VCaP (cell line): ENCODE data around the gene RGS17.
A peak's percentile ranks its signal among the peaks of the same experiment; 100 is the strongest.

ENCODE experiments used
- H3K27ac ChIP-seq: fragments of 450-650 bp; 2 replicates; pipeline ENCODE4 v1.5.1; 2017
- TF ChIP-seq, protein P1 (sequence below): fragments of 450-650 bp; conservative IDR thresholded peaks from 2 replicates; pipeline ENCODE4 v1.5.1; 2017; ENCODE audit warnings: mild to moderate bottlenecking, moderate library complexity

The RGS17 gene, protein sequence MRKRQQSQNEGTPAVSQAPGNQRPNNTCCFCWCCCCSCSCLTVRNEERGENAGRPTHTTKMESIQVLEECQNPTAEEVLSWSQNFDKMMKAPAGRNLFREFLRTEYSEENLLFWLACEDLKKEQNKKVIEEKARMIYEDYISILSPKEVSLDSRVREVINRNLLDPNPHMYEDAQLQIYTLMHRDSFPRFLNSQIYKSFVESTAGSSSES

DNA sequence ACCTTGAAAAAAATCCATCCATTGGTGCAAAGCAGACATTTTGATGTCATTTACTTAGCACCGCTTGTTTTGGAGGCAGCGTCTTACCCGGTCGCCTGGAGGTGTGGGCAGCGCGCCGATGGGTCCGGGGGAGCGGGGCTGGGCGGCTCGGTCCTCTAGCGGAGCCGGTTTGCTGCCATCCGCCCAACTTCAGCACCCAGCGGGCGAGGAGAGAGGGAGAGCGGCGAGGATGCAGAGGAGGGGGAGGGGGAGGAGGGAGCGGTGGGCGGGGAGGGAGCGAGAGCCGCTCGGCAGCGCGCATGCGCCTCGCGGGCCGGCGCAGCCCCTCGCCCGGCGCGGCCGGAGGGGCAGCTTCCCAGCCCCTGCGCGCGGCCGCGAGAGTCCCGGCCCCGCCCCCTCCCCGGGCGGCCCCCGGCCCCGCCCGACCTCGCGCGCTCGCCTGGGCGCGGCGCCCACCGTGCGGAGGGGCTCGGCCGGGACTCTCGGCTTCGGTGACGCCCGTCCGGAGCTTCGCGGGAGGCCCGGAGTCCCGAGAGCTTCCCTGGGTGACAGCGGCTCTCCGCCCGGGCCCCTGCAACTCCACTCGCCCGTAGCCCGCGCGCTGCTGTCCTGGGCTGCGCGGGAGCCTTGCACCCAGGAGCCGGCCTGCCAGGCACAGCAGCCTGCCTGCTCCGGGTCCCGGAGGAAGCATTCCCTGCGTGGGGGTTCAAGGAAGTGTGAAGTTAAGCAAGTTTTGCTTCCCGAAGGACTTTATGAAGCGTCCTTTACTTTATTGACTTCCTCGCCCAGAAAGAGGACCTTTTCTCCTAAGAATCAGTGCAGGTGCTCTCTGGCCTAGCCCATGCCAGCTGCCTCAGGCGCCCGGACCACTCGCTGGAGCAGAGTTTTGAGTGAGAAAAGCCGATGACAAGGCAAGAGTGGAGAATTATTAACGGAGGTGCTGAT is at the start of gene RGS17:
TSS of gene RGS17 (minus strand) at position 246 of the 945 bp plus-strand sequence. CDS start 87,264 bp downstream, outside the sequence.
- H3K27ac ChIP-seq, result peak within 1 kb of the TSS; percentile 81
- TF ChIP-seq, protein P1, sequence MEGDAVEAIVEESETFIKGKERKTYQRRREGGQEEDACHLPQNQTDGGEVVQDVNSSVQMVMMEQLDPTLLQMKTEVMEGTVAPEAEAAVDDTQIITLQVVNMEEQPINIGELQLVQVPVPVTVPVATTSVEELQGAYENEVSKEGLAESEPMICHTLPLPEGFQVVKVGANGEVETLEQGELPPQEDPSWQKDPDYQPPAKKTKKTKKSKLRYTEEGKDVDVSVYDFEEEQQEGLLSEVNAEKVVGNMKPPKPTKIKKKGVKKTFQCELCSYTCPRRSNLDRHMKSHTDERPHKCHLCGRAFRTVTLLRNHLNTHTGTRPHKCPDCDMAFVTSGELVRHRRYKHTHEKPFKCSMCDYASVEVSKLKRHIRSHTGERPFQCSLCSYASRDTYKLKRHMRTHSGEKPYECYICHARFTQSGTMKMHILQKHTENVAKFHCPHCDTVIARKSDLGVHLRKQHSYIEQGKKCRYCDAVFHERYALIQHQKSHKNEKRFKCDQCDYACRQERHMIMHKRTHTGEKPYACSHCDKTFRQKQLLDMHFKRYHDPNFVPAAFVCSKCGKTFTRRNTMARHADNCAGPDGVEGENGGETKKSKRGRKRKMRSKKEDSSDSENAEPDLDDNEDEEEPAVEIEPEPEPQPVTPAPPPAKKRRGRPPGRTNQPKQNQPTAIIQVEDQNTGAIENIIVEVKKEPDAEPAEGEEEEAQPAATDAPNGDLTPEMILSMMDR, result no peak

DNA sequence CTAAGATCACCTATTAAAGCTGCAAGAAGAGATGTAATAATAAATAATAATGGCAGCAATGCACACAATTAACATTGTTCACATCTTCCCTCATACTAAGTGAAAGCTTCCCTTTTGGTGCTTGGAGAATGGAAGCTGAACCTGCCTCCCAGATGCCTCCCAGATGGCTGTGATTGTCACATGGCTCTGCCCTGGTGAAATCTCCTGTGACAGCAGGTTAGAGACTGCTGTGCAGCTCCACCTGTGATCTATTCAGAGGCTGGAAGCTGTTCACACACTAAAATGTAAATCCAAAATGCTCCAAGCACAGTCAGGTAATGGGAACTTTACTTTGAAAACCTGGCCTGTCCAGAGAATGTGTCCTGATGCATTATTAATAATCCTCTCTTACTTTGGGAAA is 41.7 kb upstream of the RGS17 start:
- H3K27ac ChIP-seq, result no peak overlapping the region
- TF ChIP-seq, protein P1, result no peak

DNA sequence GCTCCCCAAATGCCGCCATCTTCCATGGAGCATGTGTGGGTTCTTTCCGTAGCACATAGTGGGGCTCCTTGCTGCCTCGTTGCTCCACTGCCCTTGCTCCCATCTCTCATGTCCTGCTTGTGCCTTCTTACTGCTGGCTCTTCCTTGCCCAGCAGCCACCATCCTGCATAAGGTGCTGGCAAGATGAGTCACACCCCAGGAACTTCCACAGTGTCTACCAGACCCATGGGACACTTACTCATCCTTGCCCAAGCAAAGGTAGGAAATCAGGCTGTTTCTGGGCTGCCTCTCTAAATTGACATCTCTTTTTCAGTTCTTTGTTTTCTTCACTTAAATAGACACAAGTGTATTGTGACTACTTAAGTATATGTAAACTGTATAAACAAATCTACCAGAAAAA is 39.4 kb upstream of the RGS17 start:
- TF ChIP-seq, protein P1, result no peak
- no peak overlapping the region for H3K27ac ChIP-seq

DNA sequence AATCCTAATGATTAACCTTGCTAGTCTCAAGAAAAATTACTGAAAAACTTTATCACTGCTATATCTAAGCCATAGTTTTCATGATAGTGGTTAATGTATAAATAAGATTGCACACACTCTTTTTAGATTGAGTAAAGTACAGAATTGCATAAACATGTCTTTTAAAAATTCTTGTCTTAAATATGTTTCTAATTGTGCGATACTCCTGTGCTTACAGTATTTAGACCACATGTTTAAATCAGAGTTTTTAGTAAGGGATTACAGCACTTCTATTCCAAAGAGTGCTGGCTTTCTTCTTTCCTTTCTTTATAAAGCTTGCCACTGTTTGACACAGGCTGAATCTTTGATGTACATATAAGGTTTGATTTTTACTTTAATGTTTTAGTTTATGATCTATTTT is 36.8 kb upstream of the RGS17 start:
- TF ChIP-seq, protein P1, result no peak
- H3K27ac ChIP-seq, result no peak overlapping the region

DNA sequence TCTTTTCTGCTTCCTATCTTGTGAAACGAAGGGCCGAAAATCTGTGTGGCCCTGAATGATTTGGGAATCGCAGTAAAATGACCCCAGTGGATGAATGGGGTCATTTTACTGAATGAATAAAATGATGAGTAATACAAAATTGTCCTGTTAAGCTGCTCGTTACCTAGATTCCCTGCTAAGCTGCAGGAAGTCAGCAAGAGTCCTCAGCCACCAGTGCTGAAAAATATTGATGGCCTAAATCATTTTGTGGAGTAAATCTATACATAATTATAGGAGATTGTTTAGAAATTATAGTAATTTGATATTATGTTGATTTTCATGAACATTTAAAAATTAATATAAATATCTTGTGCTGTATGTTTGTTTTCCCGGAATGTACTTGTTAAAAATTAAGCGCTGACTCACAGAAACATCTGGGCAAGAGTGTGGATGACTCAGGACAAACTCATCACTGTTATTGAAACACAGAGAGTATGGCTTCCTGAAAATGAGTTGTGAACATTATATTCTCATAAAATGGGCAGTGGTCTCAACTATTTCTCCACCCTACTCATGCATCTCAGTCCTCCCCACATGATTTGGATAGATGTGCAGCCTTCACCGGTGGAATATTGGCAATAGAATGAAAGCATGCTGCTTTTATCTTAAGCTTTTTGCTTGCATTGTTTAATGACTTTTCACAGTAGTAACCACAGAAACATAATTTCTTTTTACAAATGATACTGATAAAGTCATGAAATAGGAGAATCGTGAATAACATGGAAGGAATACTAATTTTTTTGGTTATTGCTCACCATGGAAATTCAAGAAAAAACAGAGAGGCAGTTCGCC is 36.2 kb upstream of the RGS17 start:
- TF ChIP-seq, protein P1, result no peak
- H3K27ac ChIP-seq, result no peak overlapping the region

DNA sequence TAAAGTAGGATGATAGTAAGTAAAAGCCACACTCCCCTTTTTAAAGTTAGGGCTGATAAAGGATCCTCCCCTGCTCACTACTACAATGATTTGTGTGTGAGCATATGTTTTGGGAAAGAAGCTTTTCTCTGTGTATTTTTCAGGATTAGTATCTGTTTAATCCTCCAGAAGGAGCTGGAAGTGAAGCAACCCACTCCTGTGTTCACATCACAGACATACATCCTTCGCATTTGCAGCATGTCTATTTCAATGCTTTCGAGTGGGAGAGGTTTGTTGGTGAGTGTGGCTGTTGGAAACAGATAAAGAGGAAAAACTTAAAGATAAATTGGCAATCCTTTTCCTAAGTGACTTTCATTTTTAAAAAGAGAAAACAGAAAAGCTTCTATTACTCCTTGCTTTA is 31.6 kb upstream of the RGS17 start:
- TF ChIP-seq, protein P1, result no peak
- no peak overlapping the region for H3K27ac ChIP-seq

DNA sequence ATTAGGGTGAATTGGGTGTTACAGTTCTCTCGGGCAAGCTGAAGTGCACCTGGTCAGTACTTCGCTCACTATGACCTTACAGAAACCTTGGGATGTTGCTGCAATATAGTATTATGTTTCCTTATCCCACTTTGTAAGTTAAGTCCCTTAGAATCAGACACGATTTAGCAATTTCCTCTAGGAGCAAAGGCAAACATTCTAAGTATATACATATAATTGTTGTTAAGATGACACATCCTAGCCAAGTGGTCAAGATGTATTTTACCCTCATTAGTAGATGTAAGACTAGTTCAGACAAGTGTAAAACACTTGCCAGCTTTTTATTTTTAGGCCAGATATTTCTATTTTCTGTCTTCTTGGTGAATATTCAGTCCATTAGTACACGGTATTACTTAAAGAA is 31.1 kb upstream of the RGS17 start:
- TF ChIP-seq, protein P1, result no peak
- H3K27ac ChIP-seq, result no peak overlapping the region
